ACC112 (cell line): ENCODE measurements around the gene MCM10.

Experiments used
- H2AFZ ChIP-seq: fragments of 200-600 bp; sonication (generic); one replicate; pipeline ENCODE4 v1.6.0; 2017; ENCODE audit warnings: antibody characterized with exemption, low read length; ENCODE audit not compliant: unreplicated experiment
- H3K27ac ChIP-seq: fragments of 200-600 bp; sonication (generic); 2 replicates; pipeline ENCODE4 v1.5.1; 2014; ENCODE audit warnings: low read depth, mild to moderate bottlenecking, antibody characterized with exemption, low read length, moderate library complexity
- H3K27me3 ChIP-seq: fragments of 200-600 bp; sonication (generic); 2 replicates; pipeline ENCODE4 v1.6.1; 2014; ENCODE audit warnings: mild to moderate bottlenecking, antibody characterized with exemption, low read length, moderate library complexity, mixed read lengths; ENCODE audit not compliant: insufficient read depth
- H3K36me3 ChIP-seq: fragments of 200-600 bp; sonication (generic); 2 replicates; pipeline ENCODE4 v1.6.1; 2016; ENCODE audit warnings: mild to moderate bottlenecking, antibody characterized with exemption, low read length, moderate library complexity, mixed read lengths; ENCODE audit not compliant: insufficient read depth
- H3K4me1 ChIP-seq: fragments of 200-600 bp; sonication (generic); one replicate; pipeline ENCODE4 v1.6.1; 2016; ENCODE audit warnings: low read length, mixed read lengths; ENCODE audit not compliant: insufficient read depth, unreplicated experiment, control insufficient read depth
- H3K4me3 ChIP-seq: fragments of 200-600 bp; sonication (generic); 2 replicates; pipeline ENCODE4 v1.5.1; 2014; ENCODE audit warnings: mild to moderate bottlenecking, low read depth, low read length
- H3K79me2 ChIP-seq: fragments of 200-600 bp; sonication (generic); one replicate; pipeline ENCODE4 v1.6.0; 2016; ENCODE audit warnings: low read length; ENCODE audit not compliant: control insufficient read depth, unreplicated experiment, insufficient read depth

MCM10 gene

DNA sequence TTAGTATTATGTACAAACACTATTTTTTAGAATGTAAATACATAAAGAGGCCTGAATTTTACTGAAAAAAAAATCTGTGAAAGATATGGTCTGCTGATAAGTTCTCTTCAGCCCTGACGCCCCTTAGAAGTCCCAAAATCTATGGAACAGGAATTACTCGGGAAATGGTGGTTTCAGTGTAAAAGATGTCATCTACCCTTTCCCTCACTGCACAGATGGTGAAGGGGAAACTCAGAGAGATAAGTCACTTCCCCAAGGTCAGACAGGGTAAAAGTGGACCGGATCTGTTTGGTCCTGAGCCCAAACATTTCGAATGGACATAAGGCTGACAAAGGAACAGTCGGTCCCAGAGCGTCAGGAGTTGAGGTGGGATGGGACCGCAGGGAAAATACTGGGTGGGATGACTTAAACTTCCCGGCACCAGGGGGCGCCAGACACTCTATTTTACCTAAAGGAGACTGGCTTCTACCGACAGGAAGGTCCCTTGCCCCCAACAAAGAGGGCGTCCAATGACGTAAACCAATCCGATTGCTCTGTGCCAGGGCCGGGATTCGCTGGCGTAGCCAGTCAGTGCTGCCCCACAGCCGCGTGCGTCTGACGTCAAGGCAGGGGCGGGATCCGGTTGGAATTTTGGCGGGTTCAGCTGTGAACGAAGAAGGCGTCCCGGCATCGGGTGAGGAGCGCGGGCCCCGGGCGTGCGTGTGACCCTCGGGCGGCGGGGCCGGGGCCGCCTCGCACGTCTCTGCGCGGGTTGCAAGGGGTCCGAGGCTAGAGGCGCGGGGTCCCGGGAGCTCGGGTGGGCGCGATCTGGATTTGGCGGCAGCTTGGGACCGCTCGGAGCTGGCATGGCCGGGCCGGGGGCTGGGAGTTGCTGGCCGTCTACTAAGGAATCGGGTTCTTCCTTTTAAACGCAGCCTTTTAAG is at the start of gene MCM10:
TSS of gene MCM10 (plus strand) at position 625 of the 923 bp plus-strand sequence. CDS start 2,645 bp downstream, outside the sequence.
- Histone ChIP-seq H3K36me3 (no peaks in the 10 kb centered on the region), H3K79me2 (peaks cover 23% of the 10 kb centered on the region), H3K4me1 (peaks cover 11% of the 10 kb centered on the region), H3K27me3 (no peaks in the 10 kb centered on the region), H3K4me3 (peak within 1 kb of the TSS; percentile 93), H3K27ac (no peak within 1 kb of the TSS), H2AFZ (peak within 1 kb of the TSS; percentile 93)

GRCh38 chr10:13113544-13113943 is 47.8 kb upstream of the MCM10 start:
- Histone ChIP-seq H3K36me3 (peaks cover 50% of the 10 kb centered on the region), H3K4me1 (peaks cover 5% of the 10 kb centered on the region), H3K27me3 (no peaks in the 10 kb centered on the region), H2AFZ (no peak overlapping the region), H3K4me3 (no peak overlapping the region), H3K27ac (no peak overlapping the region), H3K79me2 (peaks cover 11% of the 10 kb centered on the region)

DNA sequence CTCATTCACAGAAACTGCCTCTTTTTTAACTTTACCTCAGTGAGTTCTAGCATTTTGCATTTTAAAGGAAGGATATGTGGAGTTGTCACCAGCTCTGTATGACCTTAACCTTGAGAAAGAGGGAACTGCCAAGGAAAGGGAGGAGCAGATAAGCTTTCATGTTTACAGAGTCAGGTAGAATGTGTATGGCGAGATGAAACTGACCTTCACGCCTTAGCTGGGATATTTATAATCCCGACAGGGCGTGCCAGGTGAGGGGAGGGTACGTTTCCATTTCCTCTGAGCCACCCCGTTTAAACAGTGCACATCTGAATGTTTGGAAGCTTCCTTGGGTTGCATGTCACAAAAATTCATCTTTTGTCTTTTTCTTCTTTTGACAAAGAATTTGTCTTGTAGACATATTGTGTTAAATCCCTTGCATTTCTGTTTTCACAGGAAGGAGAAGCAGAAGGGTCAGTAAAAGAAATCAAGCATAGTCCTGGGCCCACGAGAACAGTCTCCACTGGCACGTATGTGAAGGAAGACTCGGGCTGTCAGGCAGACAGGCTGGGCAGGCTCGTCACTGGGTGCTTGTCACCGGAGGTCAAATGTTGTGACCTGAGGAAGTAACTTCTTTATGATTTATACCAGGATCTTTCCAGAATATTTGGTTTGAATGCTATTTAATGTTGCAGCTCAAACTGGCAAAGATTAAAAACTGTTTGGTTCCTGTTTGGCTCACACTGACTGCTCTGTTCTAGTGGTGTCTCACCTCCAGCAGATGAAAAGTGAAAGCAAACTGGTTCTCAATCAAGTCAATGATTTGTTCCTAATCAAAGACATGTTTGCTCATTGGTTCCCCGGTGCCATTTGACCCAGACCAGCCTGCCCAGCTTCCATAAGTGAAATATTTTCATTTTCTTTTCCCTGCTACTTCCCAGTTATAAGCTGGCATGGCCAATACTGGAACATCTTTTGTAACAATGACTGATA is 45.2 kb upstream of the MCM10 start:
- no peaks in the 10 kb centered on the region for H3K27me3 ChIP-seq
- peaks cover 45% of the 10 kb centered on the region for H3K36me3 ChIP-seq
- H3K4me1 ChIP-seq = no peaks in the 10 kb centered on the region
- H3K4me3 ChIP-seq = no peak overlapping the region
- no peak overlapping the region for H2AFZ ChIP-seq
- H3K79me2 ChIP-seq = peaks cover 7% of the 10 kb centered on the region
- H3K27ac ChIP-seq = no peak overlapping the region

- H3K4me3 ChIP-seq = no peak overlapping the region
- no peaks in the 10 kb centered on the region for H3K27me3 ChIP-seq
- H3K36me3 ChIP-seq = peaks cover 52% of the 10 kb centered on the region
- peaks cover 7% of the 10 kb centered on the region for H3K79me2 ChIP-seq
- no peak overlapping the region for H2AFZ ChIP-seq
- no peak overlapping the region for H3K27ac ChIP-seq
- H3K4me1 ChIP-seq = no peaks in the 10 kb centered on the region
These were observed 43.2 kb upstream of the MCM10 start for GRCh38 chr10:13117841-13118783.

GRCh38 chr10:13118784-13119410 is 42.5 kb upstream of the MCM10 start:
- peaks cover 7% of the 10 kb centered on the region for H3K79me2 ChIP-seq
- no peaks in the 10 kb centered on the region for H3K27me3 ChIP-seq
- H3K4me3 ChIP-seq = no peak overlapping the region
- H2AFZ ChIP-seq = no peak overlapping the region
- H3K36me3 ChIP-seq = peaks cover 54% of the 10 kb centered on the region
- no peak overlapping the region for H3K27ac ChIP-seq
- H3K4me1 ChIP-seq = no peaks in the 10 kb centered on the region

DNA sequence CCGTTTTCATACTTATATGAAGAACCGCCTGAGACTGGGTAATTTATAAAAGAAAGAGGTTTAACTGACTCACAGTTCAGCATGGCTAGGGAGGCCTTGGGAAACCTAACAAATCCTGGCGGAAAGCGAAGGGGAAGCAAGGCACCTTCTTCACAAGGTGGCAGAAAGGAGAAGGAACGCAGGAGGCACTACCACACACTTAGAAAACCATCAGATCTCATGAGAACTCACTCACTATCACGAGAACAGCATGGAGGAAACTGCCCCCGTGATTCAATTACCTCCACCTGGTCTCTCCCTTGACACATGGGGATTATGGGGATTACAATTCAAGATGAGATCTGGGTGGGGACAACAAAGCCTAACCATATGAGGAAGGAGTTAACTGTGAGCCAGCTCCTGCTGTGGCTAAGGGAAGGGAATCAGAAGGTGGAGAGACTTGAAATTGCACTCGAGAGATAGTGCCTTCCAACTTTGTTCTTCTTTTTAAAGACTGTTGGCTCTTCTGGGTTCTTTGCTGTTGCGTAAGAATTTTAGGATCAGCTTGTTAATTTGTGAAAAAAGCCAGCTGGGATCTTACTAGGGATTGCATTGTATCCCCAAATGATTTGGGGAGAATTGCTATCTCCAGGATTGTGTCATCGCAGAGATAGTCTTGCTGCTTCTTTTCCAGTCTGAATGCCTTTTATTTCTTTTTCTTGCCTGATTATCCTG is 40.4 kb upstream of the MCM10 start:
- no peaks in the 10 kb centered on the region for H3K4me1 ChIP-seq
- no peak overlapping the region for H2AFZ ChIP-seq
- H3K4me3 ChIP-seq = no peak overlapping the region
- H3K27ac ChIP-seq = no peak overlapping the region
- H3K36me3 ChIP-seq = peaks cover 62% of the 10 kb centered on the region
- no peaks in the 10 kb centered on the region for H3K27me3 ChIP-seq
- H3K79me2 ChIP-seq = peaks cover 3% of the 10 kb centered on the region

GRCh38 chr10:13121500-13121854 is 39.9 kb upstream of the MCM10 start:
- H3K4me3 ChIP-seq = no peak overlapping the region
- no peaks in the 10 kb centered on the region for H3K27me3 ChIP-seq
- H3K4me1 ChIP-seq = no peaks in the 10 kb centered on the region
- H3K36me3 ChIP-seq = peaks cover 59% of the 10 kb centered on the region
- H3K79me2 ChIP-seq = peaks cover 3% of the 10 kb centered on the region
- H3K27ac ChIP-seq = no peak overlapping the region
- no peak overlapping the region for H2AFZ ChIP-seq

GRCh38 chr10:13136651-13137050 is 24.7 kb upstream of the MCM10 start:
- no peaks in the 10 kb centered on the region for H3K4me1 ChIP-seq
- peaks cover 68% of the 10 kb centered on the region for H3K36me3 ChIP-seq

DNA sequence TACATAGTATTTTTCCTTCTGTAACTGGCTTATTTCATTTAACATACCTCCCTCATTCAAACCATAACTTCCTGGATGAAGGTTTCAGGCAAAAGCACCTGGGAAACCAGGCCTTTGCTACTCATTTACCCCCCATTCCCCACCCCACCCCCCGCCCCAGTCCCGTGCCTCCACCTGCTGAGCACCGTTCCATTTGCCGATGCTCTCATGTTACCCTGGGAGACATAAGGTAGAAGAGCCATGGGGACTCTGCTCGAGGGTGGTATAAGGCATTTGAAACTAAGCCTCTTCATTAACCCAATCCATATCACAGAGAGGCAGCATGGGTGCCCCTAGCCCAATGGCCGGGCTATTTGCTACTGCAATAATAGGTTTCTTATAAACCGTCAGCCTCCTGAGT is 22.2 kb upstream of the MCM10 start:
- Histone ChIP-seq H3K27me3 (no peaks in the 10 kb centered on the region), H2AFZ (no peak overlapping the region), H3K27ac (no peak overlapping the region), H3K36me3 (peaks cover 60% of the 10 kb centered on the region), H3K79me2 (no peaks in the 10 kb centered on the region), H3K4me1 (no peaks in the 10 kb centered on the region), H3K4me3 (no peak overlapping the region)

More at GRCh38 chr10:13136651-13137050, 24.7 kb upstream of the MCM10 start:
- H3K4me3 ChIP-seq = no peak overlapping the region
- no peaks in the 10 kb centered on the region for H3K27me3 ChIP-seq
- no peak overlapping the region for H3K27ac ChIP-seq
- H2AFZ ChIP-seq = no peak overlapping the region
- H3K79me2 ChIP-seq = no peaks in the 10 kb centered on the region
